Fibroblast of lung (primary cell): ENCODE measurements around the gene ATP10B. TPM values are rescaled to one million over a fixed set of nuclear protein-coding genes. Genes with fewer than 3 reads are reported as not detected.

Experiments
- DNase-seq, 2 donors: peaks; one replicate each; pipeline versions ENCODE4 v3.0.0 to v3.0.0-alpha.2; 2010; ENCODE audit warnings: low read depth in 2 of 2
- H2AFZ ChIP-seq: 2 replicates; pipeline ENCODE4 v1.5.1; 2012; ENCODE audit warnings: low read length, control low read depth, inconsistent platforms
- H3K27ac ChIP-seq: 2 replicates; pipeline ENCODE4 v1.5.1; 2011; ENCODE audit warnings: low read length, control low read depth; ENCODE audit not compliant: insufficient read depth
- H3K27me3 ChIP-seq: 2 replicates; pipeline ENCODE4 v1.5.1; 2011; ENCODE audit warnings: mild to moderate bottlenecking, low read length; ENCODE audit not compliant: control insufficient read depth, insufficient read depth
- H3K36me3 ChIP-seq: 2 replicates; pipeline ENCODE4 v1.5.1; 2011; ENCODE audit warnings: low read length; ENCODE audit not compliant: control insufficient read depth, insufficient read depth
- H3K4me1 ChIP-seq: 2 replicates; pipeline ENCODE4 v1.5.1; 2011; ENCODE audit warnings: low read length; ENCODE audit not compliant: control insufficient read depth, insufficient read depth; ENCODE audit errors: extremely low read depth
- H3K4me2 ChIP-seq: 2 replicates; pipeline ENCODE4 v1.5.1; 2011; ENCODE audit warnings: low read length, control low read depth; ENCODE audit not compliant: insufficient read depth; ENCODE audit errors: extremely low read depth
- H3K4me3 ChIP-seq, 4 experiments: fragments of 200-600 bp in 1 of 4; sonication (generic) in 1 of 4; replicated peaks in 1 of 4; 2 replicates each; pipeline ENCODE4 v1.5.1; 2011 to 2016; ENCODE audit warnings: low read length in 4 of 4, low read depth in 3 of 4, mild to moderate bottlenecking in 3 of 4, control low read depth in 2 of 4, inconsistent platforms in 1 of 4, mixed read lengths in 1 of 4; ENCODE audit not compliant: insufficient read depth in 1 of 4; ENCODE audit errors: control extremely low read depth in 1 of 4
- H3K79me2 ChIP-seq: 2 replicates; pipeline ENCODE4 v1.5.1; 2012; ENCODE audit warnings: mild to moderate bottlenecking, low read length, inconsistent platforms; ENCODE audit not compliant: control insufficient read depth, insufficient read depth
- H3K9ac ChIP-seq: 2 replicates; pipeline ENCODE4 v1.5.1; 2011; ENCODE audit warnings: mild to moderate bottlenecking, low read length, control low read depth; ENCODE audit not compliant: insufficient read depth
- H3K9me3 ChIP-seq: 2 replicates; pipeline ENCODE4 v1.5.1; 2012; ENCODE audit warnings: low read depth, low read length; ENCODE audit not compliant: control insufficient read depth, insufficient read depth
- H4K20me1 ChIP-seq: 2 replicates; pipeline ENCODE4 v1.5.1; 2011; ENCODE audit warnings: low read length; ENCODE audit not compliant: control insufficient read depth, insufficient read depth; ENCODE audit errors: extremely low read depth
- EZH2 ChIP-seq: IDR thresholded peaks from 2 replicates; pipeline ENCODE4 v1.5.1; 2012; ENCODE audit warnings: low read length, control low read depth, mild to moderate bottlenecking; ENCODE audit errors: missing control alignments
- polyA plus RNA-seq, 2 donors: library from polyadenylated mRNA; depleted of rRNA in 1 of 2; stranded (reverse) in 1 of 2; unstranded in 1 of 2; fragments of >200 nt; gene quantifications; 2 replicates each; pipeline ENCODE4 v1.2.1, GENCODE V29; 2011 to 2012; ENCODE audit warnings: missing spikeins in 1 of 2
- total RNA-seq: library from RNA; depleted of rRNA; stranded (reverse); fragments of >200 nt; gene quantifications from 2 replicates; pipeline ENCODE4 v1.2.1, GENCODE V29; 2014
- TF ChIP-seq, protein P1 (sequence below), 2 donors: IDR thresholded peaks in 1 of 2; conservative IDR thresholded peaks in 1 of 2; 1 replicate in 1 of 2; 2 replicates in 1 of 2; pipeline ENCODE4 v1.5.1; 2011 to 2012; ENCODE audit warnings: low read length in 2 of 2, control low read depth in 1 of 2, inconsistent platforms in 1 of 2, low read depth in 1 of 2, mild to moderate bottlenecking in 1 of 2

Gene ATP10B
- total and polyA plus RNA-seq, 2 donors (not counting 1 experiment from before 2014, with no cell fraction given) = not detected

DNA sequence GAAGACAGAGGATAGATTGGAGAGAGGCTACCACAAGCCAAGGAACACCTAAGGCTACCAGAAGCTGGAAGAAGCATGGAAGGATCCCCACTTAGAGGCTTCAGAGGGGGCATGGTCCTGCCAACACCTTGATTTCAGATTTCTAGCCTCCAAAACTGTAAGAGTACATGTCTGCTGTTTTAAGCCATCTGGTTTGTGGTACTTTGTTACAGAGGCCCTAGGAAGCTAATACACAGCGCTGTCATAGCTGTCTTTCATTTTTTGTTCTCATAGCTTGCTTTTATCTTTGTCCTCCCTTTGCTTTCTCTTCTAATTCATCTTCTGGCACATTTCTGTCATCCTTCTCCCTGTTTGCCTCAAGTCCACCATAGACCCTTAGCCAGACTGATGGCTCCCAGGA lies 104.5 kb downstream of the ATP10B start:
- H3K4me1 ChIP-seq = no peaks in the 10 kb centered on the region
- no peak overlapping the region for H3K27ac ChIP-seq
- H3K4me2 ChIP-seq = no peak overlapping the region
- H2AFZ ChIP-seq = no peak overlapping the region
- H3K79me2 ChIP-seq = no peaks in the 10 kb centered on the region
- TF ChIP-seq, protein P1, sequence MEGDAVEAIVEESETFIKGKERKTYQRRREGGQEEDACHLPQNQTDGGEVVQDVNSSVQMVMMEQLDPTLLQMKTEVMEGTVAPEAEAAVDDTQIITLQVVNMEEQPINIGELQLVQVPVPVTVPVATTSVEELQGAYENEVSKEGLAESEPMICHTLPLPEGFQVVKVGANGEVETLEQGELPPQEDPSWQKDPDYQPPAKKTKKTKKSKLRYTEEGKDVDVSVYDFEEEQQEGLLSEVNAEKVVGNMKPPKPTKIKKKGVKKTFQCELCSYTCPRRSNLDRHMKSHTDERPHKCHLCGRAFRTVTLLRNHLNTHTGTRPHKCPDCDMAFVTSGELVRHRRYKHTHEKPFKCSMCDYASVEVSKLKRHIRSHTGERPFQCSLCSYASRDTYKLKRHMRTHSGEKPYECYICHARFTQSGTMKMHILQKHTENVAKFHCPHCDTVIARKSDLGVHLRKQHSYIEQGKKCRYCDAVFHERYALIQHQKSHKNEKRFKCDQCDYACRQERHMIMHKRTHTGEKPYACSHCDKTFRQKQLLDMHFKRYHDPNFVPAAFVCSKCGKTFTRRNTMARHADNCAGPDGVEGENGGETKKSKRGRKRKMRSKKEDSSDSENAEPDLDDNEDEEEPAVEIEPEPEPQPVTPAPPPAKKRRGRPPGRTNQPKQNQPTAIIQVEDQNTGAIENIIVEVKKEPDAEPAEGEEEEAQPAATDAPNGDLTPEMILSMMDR (conservative IDR thresholded peaks at IDR 0.05 in 1 of 2, IDR thresholded peaks at IDR 0.05 in 1 of 2; ENCODE audit: low read depth in 1 of 2, low read length in 2 of 2) = no peak
- TF ChIP-seq EZH2 = no peak
- no peaks in the 10 kb centered on the region for H3K36me3 ChIP-seq
- H3K9me3 ChIP-seq = no peaks in the 10 kb centered on the region
- H4K20me1 ChIP-seq = no peaks in the 10 kb centered on the region
- DNase-seq = no peak
- H3K9ac ChIP-seq = no peak overlapping the region
- no peak overlapping the region for H3K4me3 ChIP-seq
- no peaks in the 10 kb centered on the region for H3K27me3 ChIP-seq

DNA sequence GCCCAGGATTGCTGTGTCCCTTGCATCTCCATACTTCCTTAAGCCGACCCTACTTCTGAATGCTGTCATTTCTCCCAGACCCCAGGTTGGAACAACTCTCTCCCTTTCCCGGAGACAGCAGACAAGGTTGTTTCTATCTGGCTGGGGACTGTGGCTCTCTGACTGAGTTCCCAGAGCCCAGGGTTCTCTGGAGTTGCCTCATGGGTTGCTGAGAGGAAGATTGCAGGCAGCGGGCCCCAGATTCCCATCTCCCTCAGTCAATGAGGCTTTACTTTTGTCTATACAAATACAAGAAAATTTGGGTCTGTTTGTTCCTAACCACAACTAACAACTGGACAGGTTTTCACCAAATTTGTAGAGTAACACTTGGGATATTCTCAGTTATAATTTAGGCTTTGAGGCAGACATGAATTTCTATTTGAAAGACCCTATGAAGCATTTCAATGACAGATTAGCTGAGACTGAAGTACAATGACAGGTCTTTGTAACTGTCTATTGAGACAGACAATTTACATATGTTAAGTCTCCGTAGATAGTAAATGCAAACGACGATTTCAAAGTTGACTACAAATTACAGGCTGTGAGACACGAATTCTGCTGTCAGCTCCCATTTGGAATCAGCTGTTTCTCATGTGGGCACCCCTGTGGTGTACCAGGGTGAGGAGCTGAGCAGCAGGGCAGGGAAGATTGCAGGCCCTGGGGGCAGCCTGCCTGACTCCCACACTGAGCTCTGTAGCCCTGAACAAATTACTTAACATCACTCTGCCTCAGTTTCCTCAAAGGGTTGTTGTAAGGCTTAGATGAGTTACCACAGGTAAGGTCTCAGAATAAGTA lies 107.5 kb downstream of the ATP10B start:
- H3K4me1 ChIP-seq = no peaks in the 10 kb centered on the region
- H3K36me3 ChIP-seq = no peaks in the 10 kb centered on the region
- no peak overlapping the region for H3K9ac ChIP-seq
- H3K4me2 ChIP-seq = no peak overlapping the region
- DNase-seq = no peak
- H3K27me3 ChIP-seq = no peaks in the 10 kb centered on the region
- H3K79me2 ChIP-seq = no peaks in the 10 kb centered on the region
- H3K27ac ChIP-seq = no peak overlapping the region
- no peaks in the 10 kb centered on the region for H4K20me1 ChIP-seq
- no peak overlapping the region for H3K4me3 ChIP-seq
- TF ChIP-seq, protein P1 (conservative IDR thresholded peaks at IDR 0.05 in 1 of 2, IDR thresholded peaks at IDR 0.05 in 1 of 2; ENCODE audit: low read depth in 1 of 2, low read length in 2 of 2) = no peak
- no peak for TF ChIP-seq EZH2
- H3K9me3 ChIP-seq = no peaks in the 10 kb centered on the region
- no peak overlapping the region for H2AFZ ChIP-seq

DNA sequence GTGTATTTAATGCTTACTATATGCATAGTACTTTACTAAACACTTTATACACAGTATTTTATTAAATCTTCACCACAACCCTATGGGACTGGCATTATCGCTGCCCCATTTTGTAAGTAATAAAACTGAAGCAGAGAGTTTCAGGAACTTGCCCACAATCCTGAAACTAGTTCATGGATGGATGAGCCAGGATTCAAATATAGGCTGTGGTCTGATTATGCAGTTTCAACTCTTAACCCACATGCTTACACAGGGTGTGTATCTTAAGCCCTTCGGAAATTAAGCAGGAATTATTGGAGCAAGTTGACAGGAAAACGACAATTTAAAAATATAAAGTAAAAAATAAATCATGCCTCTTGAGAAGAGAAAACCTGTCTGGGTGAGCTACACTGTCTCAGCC lies 109.0 kb downstream of the ATP10B start:
- TF ChIP-seq, protein P1 (conservative IDR thresholded peaks at IDR 0.05 in 1 of 2, IDR thresholded peaks at IDR 0.05 in 1 of 2; ENCODE audit: low read depth in 1 of 2, low read length in 2 of 2) = no peak
- TF ChIP-seq EZH2 = no peak
- no peak overlapping the region for H3K27ac ChIP-seq
- no peaks in the 10 kb centered on the region for H4K20me1 ChIP-seq
- no peak for DNase-seq
- H3K4me1 ChIP-seq = no peaks in the 10 kb centered on the region
- no peak overlapping the region for H3K4me2 ChIP-seq
- H3K9ac ChIP-seq = no peak overlapping the region
- H3K79me2 ChIP-seq = no peaks in the 10 kb centered on the region
- H3K36me3 ChIP-seq = no peaks in the 10 kb centered on the region
- no peak overlapping the region for H3K4me3 ChIP-seq
- H3K9me3 ChIP-seq = no peaks in the 10 kb centered on the region
- H3K27me3 ChIP-seq = no peaks in the 10 kb centered on the region
- H2AFZ ChIP-seq = no peak overlapping the region
